Upper lobe of left lung (tissue), 6 donors: ENCODE data around the gene SERPINE3. TPM values are rescaled to one million over a fixed set of nuclear protein-coding genes. Genes with fewer than 3 reads are reported as not detected.

Experiments
- ATAC-seq, 2 donors: fragments of 200-7000 bp; cut with Tn5 transposase; one replicate each; pipeline ENCODE4 v1.9.1; 2022; ENCODE audit warnings: mild to moderate bottlenecking in 2 of 2, moderate library complexity in 2 of 2; ENCODE audit not compliant: low FRiP score in 2 of 2
- DNase-seq, 2 donors: peaks; one replicate each; pipeline ENCODE4 v3.0.0-alpha.2; 2019 to 2020
- H3K27ac ChIP-seq, 4 donors: fragments of 200-600 bp; sonication (generic); one replicate each; pipeline ENCODE4 v1.5.1; 2016 to 2019
- H3K27me3 ChIP-seq, 4 donors: fragments of 200-600 bp; sonication (generic); one replicate each; pipeline ENCODE4 v1.5.1; 2017 to 2019
- H3K36me3 ChIP-seq, 4 donors: fragments of 200-600 bp; sonication (generic); one replicate each; pipeline ENCODE4 v1.5.1; 2016 to 2019
- H3K4me1 ChIP-seq, 4 donors: fragments of 200-600 bp; sonication (generic); one replicate each; pipeline ENCODE4 v1.5.1; 2018 to 2019
- H3K4me3 ChIP-seq, 4 donors: fragments of 200-600 bp; sonication (generic); one replicate each; pipeline ENCODE4 v1.5.1; 2017 to 2019; ENCODE audit warnings: mild to moderate bottlenecking in 2 of 4, moderate library complexity in 1 of 4
- H3K9me3 ChIP-seq, 4 donors: fragments of 200-600 bp; sonication (generic); one replicate each; pipeline ENCODE4 v1.5.1; 2018 to 2019
- CTCF ChIP-seq, 6 experiments: fragments of 450-650 bp in 4 of 6; fragments of 200-600 bp in 2 of 6; sonication (generic) in 2 of 6; IDR thresholded peaks; one replicate each; pipeline ENCODE4 v1.5.1; 2016 to 2019; ENCODE audit warnings: antibody characterized with exemption in 6 of 6
- EP300 ChIP-seq, 4 donors: sonication (generic); formaldehyde crosslinking; IDR thresholded peaks; one replicate each; pipeline ENCODE4 v1.5.1; 2017; ENCODE audit warnings: antibody characterized with exemption in 4 of 4, control low read depth in 2 of 4
- POLR2A ChIP-seq, 4 donors: fragments of 450-650 bp; IDR thresholded peaks; one replicate each; pipeline ENCODE4 v1.5.1; 2016 to 2017; ENCODE audit warnings: antibody characterized with exemption in 4 of 4, mild to moderate bottlenecking in 2 of 4
- POLR2AphosphoS5 ChIP-seq, 2 donors: sonication (generic); formaldehyde crosslinking; IDR thresholded peaks; one replicate each; pipeline ENCODE4 v1.5.1; 2017; ENCODE audit warnings: antibody characterized with exemption in 2 of 2
- WGBS, 2 donors: methylation state at CpG; one replicate each; pipeline ENCODE4 v1.1.5; 2017 to 2018; 5-methylcytosine and 5-hydroxymethylcytosine counted together
- total RNA-seq, 6 donors: library from RNA; depleted of rRNA in 4 of 6; stranded (reverse); fragments of >200 nt in 4 of 6; gene quantifications; one replicate each; pipeline versions ENCODE4 v1.1.0 to v1.2.1, GENCODE V29; 2016 to 2021
- donor health status: DM: no; HTN: no; CAD: no; lungs with moderate emphysema.
- donor health status: DM: no; HTN: yes; CAD: no; lungs with severe emphysema.

The SERPINE3 gene
- total RNA-seq, 6 donors from 2014 or later, result not detected

- H3K4me1 ChIP-seq, result no peaks in the 10 kb centered on the region
- no peaks in the 10 kb centered on the region for H3K36me3 ChIP-seq
- ATAC-seq, result no peak
- H3K27ac ChIP-seq, result no peak overlapping the region
- no peak for DNase-seq
- no peaks in the 10 kb centered on the region for H3K9me3 ChIP-seq
- no peak overlapping the region for H3K4me3 ChIP-seq
- H3K27me3 ChIP-seq, result no peaks in the 10 kb centered on the region
- 76 to 96% methylated on average over 3 of the region's 3 CpGs for WGBS, 2 donors
- TF ChIP-seq CTCF (IDR thresholded peaks at IDR 0.05), result no peak
- no peak for TF ChIP-seq POLR2AphosphoS5 (IDR thresholded peaks at IDR 0.05)
- TF ChIP-seq POLR2A (IDR thresholded peaks at IDR 0.05), result no peak
- TF ChIP-seq EP300 (IDR thresholded peaks at IDR 0.05), result no peak
Measured at GRCh38 chr13:51318876-51319275, 20.6 kb upstream of the SERPINE3 start.

GRCh38 chr13:51321836-51322235, 17.7 kb upstream of the SERPINE3 start:
- no peak overlapping the region for H3K4me3 ChIP-seq
- H3K36me3 ChIP-seq, result no peaks in the 10 kb centered on the region
- TF ChIP-seq EP300 (IDR thresholded peaks at IDR 0.05), result no peak
- ATAC-seq, result no peak
- H3K9me3 ChIP-seq, result no peaks in the 10 kb centered on the region
- WGBS, 2 donors, result 66 to 73% methylated on average over 2 of the region's 2 CpGs
- H3K27me3 ChIP-seq, result no peaks in the 10 kb centered on the region
- no peak overlapping the region for H3K27ac ChIP-seq
- no peaks in the 10 kb centered on the region for H3K4me1 ChIP-seq
- no peak for DNase-seq

- ATAC-seq, result no peak
- WGBS, 2 donors, result 80 to 100% methylated on average over 3 of the region's 3 CpGs
Measured at GRCh38 chr13:51322826-51323225, 16.7 kb upstream of the SERPINE3 start.

GRCh38 chr13:51323824-51324511, 15.5 kb upstream of the SERPINE3 start:
- H3K27ac ChIP-seq, result no peak overlapping the region
- 87 to 94% methylated on average over 5 of the region's 5 CpGs for WGBS, 2 donors
- no peaks in the 10 kb centered on the region for H3K9me3 ChIP-seq
- ATAC-seq (no peak), DNase-seq (no peak)
- no peaks in the 10 kb centered on the region for H3K36me3 ChIP-seq
- H3K27me3 ChIP-seq, result no peaks in the 10 kb centered on the region
- no peaks in the 10 kb centered on the region for H3K4me1 ChIP-seq
- TF ChIP-seq POLR2A (IDR thresholded peaks at IDR 0.05), result no peak
- no peak for TF ChIP-seq CTCF (IDR thresholded peaks at IDR 0.05)
- no peak for TF ChIP-seq EP300 (IDR thresholded peaks at IDR 0.05)
- TF ChIP-seq POLR2AphosphoS5 (IDR thresholded peaks at IDR 0.05), result no peak
- no peak overlapping the region for H3K4me3 ChIP-seq

More at GRCh38 chr13:51322826-51323225, 16.7 kb upstream of the SERPINE3 start:
- Histone ChIP-seq H3K36me3 (no peaks in the 10 kb centered on the region), H3K27me3 (no peaks in the 10 kb centered on the region), H3K9me3 (no peaks in the 10 kb centered on the region), H3K4me1 (no peaks in the 10 kb centered on the region), H3K27ac (no peak overlapping the region), H3K4me3 (no peak overlapping the region)
- DNase-seq, result no peak
- TF ChIP-seq POLR2AphosphoS5 (IDR thresholded peaks at IDR 0.05) (no peak), CTCF (IDR thresholded peaks at IDR 0.05) (no peak), EP300 (IDR thresholded peaks at IDR 0.05) (no peak), POLR2A (IDR thresholded peaks at IDR 0.05) (no peak)

- Histone ChIP-seq H3K27me3 (no peaks in the 10 kb centered on the region), H3K36me3 (no peaks in the 10 kb centered on the region), H3K4me1 (no peaks in the 10 kb centered on the region), H3K9me3 (no peaks in the 10 kb centered on the region), H3K4me3 (no peak overlapping the region), H3K27ac (no peak overlapping the region)
- DNase-seq, result no peak
- ATAC-seq, result no peak
- WGBS, 2 donors, result 87 to 92% methylated on average over 4 to 14 of the region's 14 CpGs
- TF ChIP-seq CTCF (IDR thresholded peaks at IDR 0.05), result no peak
- TF ChIP-seq POLR2AphosphoS5 (IDR thresholded peaks at IDR 0.05), result no peak
Measured at GRCh38 chr13:51324714-51325420, 14.6 kb upstream of the SERPINE3 start.
